Cardiac atrium fibroblast (primary cell): ENCODE measurements around the gene LRRN4. TPM values are rescaled to one million over a fixed set of nuclear protein-coding genes. Genes with fewer than 3 reads are reported as not detected.

Experiments used
- total RNA-seq: library from RNA; depleted of rRNA; stranded (reverse); fragments of >200 nt; gene quantifications from 2 replicates; pipeline ENCODE4 v1.2.3, GENCODE V29; 2015

Gene LRRN4
- not detected in 2 replicates for total RNA-seq

GRCh38 chr20:6053776-6054688, at the start of gene LRRN4:
Gene LRRN4, minus strand, starts transcription at chr20:6054060. Its CDS starts 1,261 bp downstream, at chr20:6052799.

Other genes starting within 250 kb of the LRRN4 start
- gene CHGB, start 142.6 kb downstream of the LRRN4 start, total RNA-seq: 0.16 TPM in 1 of 2 replicates, not detected in the other
- gene TRMT6, start 103.5 kb downstream of the LRRN4 start, total RNA-seq: 7.1 and 9.7 TPM in 2 replicates
- gene MCM8, start 103.4 kb downstream of the LRRN4 start, total RNA-seq: 4.0 and 4.7 TPM in 2 replicates
- gene CRLS1, start 47.9 kb downstream of the LRRN4 start, total RNA-seq: 36.5 and 52.5 TPM in 2 replicates
- 1.4 and 2.3 TPM in 2 replicates for gene FERMT1, start 69.0 kb upstream of the LRRN4 start, total RNA-seq